OCI-LY7 (cell line): ENCODE data around the gene POLR2I.

Experiments
- CTCF ChIP-seq: fragments of 200-600 bp; sonication (generic); conservative IDR thresholded peaks from 2 replicates; pipeline ENCODE4 v1.5.1; 2014; ENCODE audit warnings: mild to moderate bottlenecking, antibody characterized with exemption, low read length, moderate library complexity, mixed read lengths
- EZH2phosphoT487 ChIP-seq: fragments of 200-600 bp; sonication (generic); IDR thresholded peaks from 2 replicates; pipeline ENCODE4 v1.6.1; 2018; ENCODE audit warnings: low read depth, borderline replicate concordance, mild to moderate bottlenecking, mixed run types, antibody characterized with exemption, low read length, moderate library complexity, mixed read lengths

GRCh38 chr19:36084231-36085009, 30.3 kb downstream of the POLR2I start:
- TF ChIP-seq CTCF: no peak
- no peak for TF ChIP-seq EZH2phosphoT487
